Putamen (tissue), 1 donor: ENCODE results near the gene ZFPM1.
"Not testable (repeated sequence)": the region's sequence is repeated elsewhere in the genome, so short reads cannot be mapped to it uniquely, and the experiment has no call there.

ENCODE experiments used
- DNase-seq: peaks from one replicate; pipeline ENCODE4 v3.0.0-alpha.2; 2016; ENCODE audit warnings: low spot score

Gene ZFPM1

GRCh38 chr16:88478889-88479792, 26.1 kb downstream of the ZFPM1 start:
- DNase-seq: no peak

DNA sequence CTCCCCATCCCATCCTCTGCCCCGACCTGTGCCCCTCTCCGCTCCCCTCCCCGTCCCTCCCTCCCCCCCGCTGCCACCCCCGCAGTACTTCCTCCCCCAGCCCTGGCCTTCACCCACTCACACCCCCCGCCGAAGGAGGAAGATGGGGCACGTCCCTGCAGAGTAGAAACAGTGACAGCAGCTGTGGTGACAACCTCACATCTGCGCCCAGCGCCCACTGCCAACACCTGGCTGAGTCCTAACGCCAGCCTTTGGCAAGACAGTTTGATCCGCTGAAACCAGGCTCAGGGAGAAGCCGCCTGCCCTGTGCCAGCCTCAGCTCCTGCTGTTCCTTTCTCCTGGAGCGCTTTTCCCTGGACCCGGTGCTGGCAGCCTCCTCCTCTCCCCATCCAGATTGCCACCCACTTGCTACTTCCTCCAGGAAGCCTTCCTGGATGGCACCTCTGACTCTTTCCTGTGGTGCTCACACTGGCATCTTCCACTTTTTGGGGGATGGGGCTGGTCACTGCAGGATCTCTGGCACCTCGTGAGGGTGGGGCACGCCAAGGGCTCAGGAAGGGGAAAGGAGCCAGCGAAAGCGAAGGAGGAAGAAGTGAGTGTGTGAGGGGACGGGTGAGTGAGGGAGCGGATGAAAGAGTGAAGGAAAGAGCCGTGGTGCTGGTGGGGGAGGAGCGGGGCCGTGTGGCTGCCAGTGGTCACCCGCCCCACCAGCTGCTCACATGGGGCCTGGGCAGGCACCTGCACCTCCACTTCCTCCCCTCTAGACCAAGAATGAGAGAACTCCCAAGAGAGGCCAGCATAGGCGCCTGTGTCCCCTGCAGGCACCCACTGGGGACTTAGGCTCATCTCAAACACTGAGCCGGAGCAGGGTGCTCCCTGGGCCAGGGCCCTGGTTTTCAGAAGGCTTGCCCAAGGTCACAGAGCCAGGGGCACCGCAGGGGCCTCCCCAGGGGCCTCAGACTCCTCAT, 27.0 kb downstream of the ZFPM1 start:
- DNase-seq: no peak

DNA sequence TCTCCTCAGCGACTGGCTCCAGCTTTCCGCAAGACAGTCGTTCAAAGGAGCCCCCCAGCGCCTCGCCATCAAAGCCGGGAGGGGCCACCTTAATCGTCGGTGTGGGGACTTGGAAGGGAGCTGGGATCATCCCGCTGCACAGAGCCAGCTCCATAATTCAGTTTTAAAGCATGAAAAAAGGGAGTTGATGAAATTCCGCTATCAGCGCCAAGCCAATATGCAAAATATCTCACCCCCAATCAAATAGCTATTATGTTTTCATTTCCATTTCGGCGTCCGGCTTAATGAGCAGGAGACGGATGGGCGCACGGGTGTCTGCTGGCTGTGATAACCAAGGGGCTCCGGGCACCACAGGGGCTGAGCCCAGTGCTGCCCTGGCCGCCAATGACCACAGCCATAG, 27.7 kb downstream of the ZFPM1 start:
- no peak for DNase-seq

- DNase-seq: no peak
Measured at GRCh38 chr16:88481851-88482250, 28.8 kb downstream of the ZFPM1 start.

DNA sequence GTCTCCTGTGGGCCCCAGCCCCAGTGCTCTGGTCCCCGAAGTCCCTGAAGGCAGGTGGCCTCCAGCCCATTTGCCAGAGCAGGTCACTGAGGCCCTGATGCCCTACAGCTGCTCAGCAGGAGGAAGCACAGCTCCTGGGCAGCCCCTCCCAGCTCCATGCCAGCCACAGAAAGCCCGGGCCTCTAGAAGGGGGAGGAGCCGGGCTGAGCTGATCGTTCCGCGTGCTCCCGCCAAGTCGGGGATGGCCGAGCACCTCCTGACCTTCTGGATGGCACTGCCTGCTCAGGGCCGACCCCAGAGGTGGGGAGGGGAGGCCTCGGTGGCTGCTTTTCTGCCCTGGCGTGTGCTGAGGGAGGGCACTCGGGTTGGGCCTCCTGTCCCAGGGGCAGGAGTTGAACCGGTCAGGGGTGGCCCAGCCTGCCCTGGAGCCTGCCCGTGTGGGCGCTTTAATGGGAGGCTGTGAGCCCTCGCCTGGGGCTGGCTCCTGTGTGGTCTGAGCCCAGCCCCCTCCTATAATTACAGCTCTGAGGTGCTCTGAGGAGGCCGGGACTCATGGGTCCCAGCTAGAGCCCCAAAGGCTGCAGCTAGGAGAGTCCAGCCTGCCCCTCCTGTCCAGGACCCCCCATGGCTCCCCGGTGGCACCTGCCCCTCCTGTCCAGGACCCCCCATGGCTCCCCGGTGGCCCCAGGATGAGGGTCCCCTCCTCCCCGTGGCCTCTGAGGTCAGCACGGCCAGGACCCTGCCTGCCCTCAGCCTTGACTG, 29.7 kb downstream of the ZFPM1 start:
- no peak for DNase-seq

- DNase-seq: no peak
Measured at GRCh38 chr16:88483392-88483641, 30.2 kb downstream of the ZFPM1 start.

DNA sequence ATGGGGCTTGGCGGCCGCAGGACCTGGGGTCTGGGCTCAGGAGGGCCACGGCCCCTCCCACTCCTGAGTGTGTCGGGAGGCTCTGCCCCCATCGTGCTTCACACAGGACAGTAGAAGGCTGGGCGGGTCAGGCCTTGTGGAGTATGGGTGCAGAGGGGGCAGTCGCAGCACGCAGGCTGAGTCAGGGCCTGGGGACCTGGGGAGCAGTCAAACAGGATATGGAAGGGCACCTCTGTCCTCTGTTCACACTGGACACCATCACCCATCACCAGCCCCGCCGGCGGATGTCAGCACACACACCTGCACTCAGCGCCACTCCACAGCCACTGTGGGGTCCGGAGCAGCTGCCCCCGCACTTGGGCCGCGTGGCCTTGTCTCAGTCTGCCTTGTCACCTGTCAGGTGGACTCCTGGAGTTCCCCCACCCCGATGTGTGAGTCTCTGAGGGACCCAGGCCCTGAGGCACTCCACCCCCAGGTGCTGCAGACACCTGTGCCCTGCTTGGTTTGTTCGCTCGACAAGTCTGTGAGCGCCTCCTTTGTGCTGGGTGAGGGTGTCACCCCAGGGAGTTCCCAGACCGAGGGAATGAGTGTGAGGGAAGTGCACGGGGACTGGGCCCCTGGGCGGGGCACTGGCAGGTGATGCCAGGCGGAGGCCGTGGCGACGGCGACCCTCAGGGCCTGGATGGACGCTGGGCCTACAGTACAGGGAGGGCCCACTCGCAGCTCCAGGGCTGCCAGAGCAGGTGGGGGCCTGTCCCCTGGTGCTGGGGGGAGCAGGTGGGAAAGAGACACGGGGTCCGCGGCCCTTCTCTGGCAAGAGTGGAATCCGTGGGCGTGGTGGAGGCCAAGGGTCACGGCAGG, 31.7 kb downstream of the ZFPM1 start:
- no peak for DNase-seq

GRCh38 chr16:88485366-88485741, 32.3 kb downstream of the ZFPM1 start:
- DNase-seq: not testable (repeated sequence)

GRCh38 chr16:88486398-88487123, 33.5 kb downstream of the ZFPM1 start:
- DNase-seq: no peak

GRCh38 chr16:88487124-88487432, 34.0 kb downstream of the ZFPM1 start:
- DNase-seq: no peak

DNA sequence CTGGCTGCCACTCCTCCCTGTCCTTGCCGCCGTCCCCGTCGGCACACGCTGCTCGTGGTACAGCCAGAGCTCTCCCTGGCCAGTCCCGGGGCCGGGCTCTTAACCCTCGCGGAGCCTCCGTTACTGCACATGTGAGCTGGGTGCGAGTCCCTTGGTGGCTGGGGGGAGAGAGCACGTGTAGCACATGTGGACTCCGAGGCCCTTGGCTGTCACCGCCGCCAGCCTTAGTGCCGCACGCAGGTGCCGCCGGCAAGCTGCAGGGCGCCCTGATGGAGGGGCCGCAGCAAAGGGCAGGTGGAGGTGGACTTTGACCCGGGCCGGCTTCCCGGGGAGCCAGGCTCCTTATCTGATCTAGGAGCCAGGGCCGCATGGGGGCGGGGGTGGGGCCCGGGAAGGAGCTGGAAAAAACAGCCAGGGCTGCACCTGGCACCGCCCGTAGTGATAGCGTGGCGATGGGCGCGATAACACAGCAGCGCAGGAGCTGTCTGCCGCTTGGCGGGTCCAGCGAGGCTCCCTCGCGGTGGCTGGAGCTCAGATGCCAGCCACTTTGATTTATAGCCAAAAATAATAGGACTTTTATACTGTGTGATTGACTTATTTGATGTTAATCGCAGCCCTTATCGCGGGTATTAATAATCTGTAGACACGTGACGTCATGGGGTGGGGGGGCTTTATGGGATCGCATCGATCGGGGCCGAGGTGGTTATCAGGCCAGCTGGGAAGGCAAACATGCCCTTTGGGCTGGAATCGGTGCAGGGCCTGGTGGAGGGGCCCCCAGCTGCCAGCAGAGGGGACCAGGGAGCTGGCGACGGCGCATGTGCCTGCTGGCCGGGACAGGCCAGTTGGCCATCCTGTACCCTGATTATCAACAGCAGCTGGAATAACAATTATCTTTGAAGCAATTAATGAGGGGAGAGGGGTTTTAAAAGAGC, 35.1 kb downstream of the ZFPM1 start:
- DNase-seq: no peak

- DNase-seq: no peak
Measured at GRCh38 chr16:88489163-88489741, 36.2 kb downstream of the ZFPM1 start.

DNA sequence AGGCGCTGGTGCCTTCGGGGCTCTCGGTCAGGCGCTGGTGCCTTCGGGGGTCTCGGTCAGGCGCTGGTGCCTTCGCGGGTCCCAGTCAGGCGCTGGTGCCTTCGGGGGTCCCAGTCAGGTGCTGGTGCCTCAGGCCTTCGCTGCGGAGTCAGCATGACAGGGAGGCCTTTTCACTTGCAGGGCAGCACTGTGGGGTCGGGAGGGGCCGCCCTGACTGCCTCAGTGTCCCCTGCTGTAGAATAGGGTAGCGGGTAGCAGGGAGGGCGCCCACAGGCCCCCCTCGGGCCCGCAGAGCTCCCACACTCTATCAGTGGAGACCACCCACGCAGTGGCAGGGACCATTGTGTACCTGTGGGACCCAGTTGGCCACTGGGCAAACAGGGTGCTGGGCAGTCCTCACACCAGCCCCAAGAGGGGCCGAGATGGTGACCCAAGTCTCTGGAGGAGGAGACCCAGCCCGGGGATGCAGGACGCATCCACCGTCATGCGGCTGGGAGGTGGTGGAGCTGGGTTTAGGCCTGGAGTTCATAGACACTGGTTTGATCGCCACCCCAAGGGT, 38.0 kb downstream of the ZFPM1 start:
- DNase-seq: no peak

GRCh38 chr16:88491560-88492310, 38.7 kb downstream of the ZFPM1 start:
- no peak for DNase-seq

- no peak for DNase-seq
Measured at GRCh38 chr16:88493879-88494278, 40.8 kb downstream of the ZFPM1 start.

DNA sequence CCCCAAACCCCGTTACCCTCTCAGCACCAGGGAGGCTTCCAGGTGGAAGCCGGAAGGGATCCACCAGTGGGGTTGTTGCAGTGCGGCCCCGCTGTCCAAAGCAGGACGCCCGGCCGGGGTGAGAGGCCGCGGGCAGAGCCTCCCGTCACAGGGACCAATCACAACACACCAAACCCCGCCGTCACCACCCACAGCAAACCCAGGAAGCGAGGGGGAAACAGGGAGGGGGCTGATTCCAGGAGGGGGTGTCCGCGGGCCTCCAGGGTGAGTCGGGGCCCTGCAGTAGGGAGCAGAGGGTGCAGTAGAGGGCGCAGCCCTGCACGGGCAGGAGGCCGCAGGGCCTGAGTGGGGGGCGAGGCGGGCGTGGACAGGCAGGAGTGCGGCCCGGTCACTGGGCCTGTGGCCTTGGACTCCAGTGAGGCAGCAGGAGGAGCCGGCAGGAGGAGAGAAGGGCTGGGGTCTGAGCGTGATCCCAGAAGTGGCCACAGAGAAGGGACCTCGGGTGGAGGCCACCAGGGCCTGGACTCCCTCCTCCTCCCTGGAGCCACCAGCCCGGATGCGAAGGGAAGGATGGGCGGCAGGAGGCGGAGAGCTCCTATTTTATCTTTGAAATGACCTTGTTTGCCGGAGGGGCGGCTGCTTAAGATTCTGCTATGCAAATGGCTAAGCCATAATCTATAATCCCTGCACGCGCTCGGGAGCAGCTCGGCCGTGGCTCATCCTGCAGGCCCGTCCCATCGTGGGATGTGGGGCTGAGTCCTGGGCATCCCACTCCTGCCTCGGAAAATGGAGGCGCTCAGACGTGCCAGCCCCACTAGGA, 41.5 kb downstream of the ZFPM1 start:
- DNase-seq: no peak

- no peak for DNase-seq
Measured at GRCh38 chr16:88495268-88495772, 42.2 kb downstream of the ZFPM1 start.
